ENCODE measurements around the gene PPM1H. TPM values are rescaled to one million over a fixed set of nuclear protein-coding genes. Genes with fewer than 3 reads are reported as not detected.

The PPM1H gene
- total and polyA plus RNA-seq, 11 donors = 1.3 to 9.6 (median 4.9) TPM

- no peak for TF ChIP-seq CTCF (IDR thresholded peaks at IDR 0.05)
- TF ChIP-seq POLR2A (IDR thresholded peaks at IDR 0.05) = no peak
- Histone ChIP-seq H3K27ac (peak overlapping the region in 7 of 12 donors; percentile 11 to 75 (median 47)), H3K4me3 (no peak overlapping the region), H3K36me3 (no peaks in the 10 kb centered on the region), H3K27me3 (no peaks in the 10 kb centered on the region), H3K9me3 (no peaks in the 10 kb centered on the region), H3K4me1 (peaks cover 0 to 41% (median 6%) of the 10 kb centered on the region in 12 donors)
- intact Hi-C loops (cut with DNase I) = no loop called here
- DNase-seq (peak in 1 of 5 donors; percentile 36), ATAC-seq (peak in 1 of 4 donors; percentile 26)
- 81 to 85% (median 83%) methylated on average over 8 of the region's 8 CpGs for WGBS, 4 donors
These were observed 222.0 kb downstream of the PPM1H start for GRCh38 chr12:62712681-62713573.

- no peaks in the 10 kb centered on the region for H3K9me3 ChIP-seq
- no peak for DNase-seq
- no peaks in the 10 kb centered on the region for H3K36me3 ChIP-seq
- H3K27me3 ChIP-seq = no peaks in the 10 kb centered on the region
- no peak overlapping the region for H3K4me3 ChIP-seq
- TF ChIP-seq POLR2A (IDR thresholded peaks at IDR 0.05) = no peak
- no peak for TF ChIP-seq CTCF (IDR thresholded peaks at IDR 0.05)
- 81 to 88% (median 84%) methylated on average over 9 to 10 of the region's 10 CpGs for WGBS, 4 donors
- peaks cover 0 to 41% (median 6%) of the 10 kb centered on the region in 12 donors for H3K4me1 ChIP-seq
- intact Hi-C loops (cut with DNase I) = no loop called here
- no peak for ATAC-seq
- H3K27ac ChIP-seq = no peak overlapping the region
These were observed 223.2 kb downstream of the PPM1H start for GRCh38 chr12:62711631-62712241.

- Histone ChIP-seq H3K36me3 (no peaks in the 10 kb centered on the region), H3K4me1 (peaks cover 0 to 37% (median 3%) of the 10 kb centered on the region in 12 donors), H3K27me3 (no peaks in the 10 kb centered on the region), H3K27ac (no peak overlapping the region), H3K9me3 (no peaks in the 10 kb centered on the region), H3K4me3 (no peak overlapping the region)
- intact Hi-C loops (cut with DNase I) = no loop called here
- WGBS, 4 donors = 43 to 53% (median 46%) methylated on average over 2 of the region's 2 CpGs
- no peak for TF ChIP-seq POLR2A (IDR thresholded peaks at IDR 0.05)
- no peak for TF ChIP-seq CTCF (IDR thresholded peaks at IDR 0.05)
- DNase-seq (no peak), ATAC-seq (no peak)
These were observed 225.6 kb downstream of the PPM1H start for GRCh38 chr12:62709311-62709710.

- Histone ChIP-seq H3K4me1 (peaks cover 3 to 38% (median 14%) of the 10 kb centered on the region in 12 donors), H3K36me3 (no peaks in the 10 kb centered on the region), H3K27me3 (no peaks in the 10 kb centered on the region), H3K27ac (no peak overlapping the region), H3K9me3 (no peaks in the 10 kb centered on the region), H3K4me3 (no peak overlapping the region)
- DNase-seq = no peak
- ATAC-seq = no peak
- no peak for TF ChIP-seq POLR2A (IDR thresholded peaks at IDR 0.05)
- TF ChIP-seq CTCF (IDR thresholded peaks at IDR 0.05) = no peak
- WGBS, 4 donors = 88 to 96% (median 94%) methylated on average over 2 of the region's 2 CpGs
- intact Hi-C loops (cut with DNase I) = no loop called here
These were observed 227.0 kb downstream of the PPM1H start for GRCh38 chr12:62707939-62708338.

All from heart left ventricle (tissue), 16 donors.